ENCODE measurements around the gene STARD3NL.

STARD3NL gene

GRCh38 chr7:38141187-38141586, 36.9 kb upstream of the STARD3NL start:
- Histone ChIP-seq H3K4me2 (no peak overlapping the region), H3K4me3 (IDR thresholded peaks at IDR 0.05; ENCODE audit: insufficient read depth, low read depth, low read length) (no peak overlapping the region), H3K27ac (no peak overlapping the region), H3K36me3 (ENCODE audit: insufficient read depth) (no peaks in the 10 kb centered on the region), H3K9ac (no peak overlapping the region), H4K20me1 (ENCODE audit: insufficient read depth) (no peaks in the 10 kb centered on the region), H3K4me1 (ENCODE audit: low read depth, poor library complexity, severe bottlenecking) (no peaks in the 10 kb centered on the region), H3K79me2 (ENCODE audit: insufficient read depth, low read depth) (no peaks in the 10 kb centered on the region), H2AFZ (ENCODE audit: low read depth) (no peak overlapping the region), H3K27me3 (ENCODE audit: insufficient read depth, low read depth) (0 out of 2 replicates have a peak, but pooled peaks cover 6% of the 10 kb centered on the region)
- TF ChIP-seq, protein P1, sequence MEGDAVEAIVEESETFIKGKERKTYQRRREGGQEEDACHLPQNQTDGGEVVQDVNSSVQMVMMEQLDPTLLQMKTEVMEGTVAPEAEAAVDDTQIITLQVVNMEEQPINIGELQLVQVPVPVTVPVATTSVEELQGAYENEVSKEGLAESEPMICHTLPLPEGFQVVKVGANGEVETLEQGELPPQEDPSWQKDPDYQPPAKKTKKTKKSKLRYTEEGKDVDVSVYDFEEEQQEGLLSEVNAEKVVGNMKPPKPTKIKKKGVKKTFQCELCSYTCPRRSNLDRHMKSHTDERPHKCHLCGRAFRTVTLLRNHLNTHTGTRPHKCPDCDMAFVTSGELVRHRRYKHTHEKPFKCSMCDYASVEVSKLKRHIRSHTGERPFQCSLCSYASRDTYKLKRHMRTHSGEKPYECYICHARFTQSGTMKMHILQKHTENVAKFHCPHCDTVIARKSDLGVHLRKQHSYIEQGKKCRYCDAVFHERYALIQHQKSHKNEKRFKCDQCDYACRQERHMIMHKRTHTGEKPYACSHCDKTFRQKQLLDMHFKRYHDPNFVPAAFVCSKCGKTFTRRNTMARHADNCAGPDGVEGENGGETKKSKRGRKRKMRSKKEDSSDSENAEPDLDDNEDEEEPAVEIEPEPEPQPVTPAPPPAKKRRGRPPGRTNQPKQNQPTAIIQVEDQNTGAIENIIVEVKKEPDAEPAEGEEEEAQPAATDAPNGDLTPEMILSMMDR (conservative IDR thresholded peaks at IDR 0.05; ENCODE audit: low read depth, low read length): no peak

DNA sequence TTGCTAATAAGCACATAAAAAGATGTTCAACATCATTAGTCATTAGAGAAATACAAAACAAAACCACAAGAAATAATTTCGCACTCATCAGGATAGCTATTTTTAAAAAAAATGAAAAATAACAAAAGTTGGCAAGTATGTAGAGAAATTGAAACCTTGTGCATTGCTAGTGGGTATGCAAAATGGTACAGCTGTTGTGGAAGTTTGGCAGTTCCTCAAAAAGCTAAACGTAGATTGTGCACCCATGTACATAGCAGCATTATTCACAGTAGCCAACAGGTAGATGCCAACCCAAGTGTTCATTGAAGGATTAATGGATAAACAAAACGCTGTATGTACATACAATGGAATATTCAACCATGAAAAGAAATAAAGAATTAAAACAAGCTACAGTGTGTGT, 35.3 kb upstream of the STARD3NL start:
- 0 out of 2 replicates have a peak, but pooled peaks cover 1% of the 10 kb centered on the region for H3K27me3 ChIP-seq (ENCODE audit: insufficient read depth, low read depth)
- H2AFZ ChIP-seq (ENCODE audit: low read depth): no peak overlapping the region
- no peak overlapping the region for H3K4me3 ChIP-seq (IDR thresholded peaks at IDR 0.05; ENCODE audit: insufficient read depth, low read depth, low read length)
- H3K9ac ChIP-seq: no peak overlapping the region
- no peaks in the 10 kb centered on the region for H4K20me1 ChIP-seq (ENCODE audit: insufficient read depth)
- H3K79me2 ChIP-seq (ENCODE audit: insufficient read depth, low read depth): no peaks in the 10 kb centered on the region
- no peaks in the 10 kb centered on the region for H3K4me1 ChIP-seq (ENCODE audit: low read depth, poor library complexity, severe bottlenecking)
- H3K27ac ChIP-seq: no peak overlapping the region
- H3K4me2 ChIP-seq: no peak overlapping the region
- TF ChIP-seq, protein P1 (conservative IDR thresholded peaks at IDR 0.05; ENCODE audit: low read depth, low read length): no peak
- H3K36me3 ChIP-seq (ENCODE audit: insufficient read depth): no peaks in the 10 kb centered on the region

DNA sequence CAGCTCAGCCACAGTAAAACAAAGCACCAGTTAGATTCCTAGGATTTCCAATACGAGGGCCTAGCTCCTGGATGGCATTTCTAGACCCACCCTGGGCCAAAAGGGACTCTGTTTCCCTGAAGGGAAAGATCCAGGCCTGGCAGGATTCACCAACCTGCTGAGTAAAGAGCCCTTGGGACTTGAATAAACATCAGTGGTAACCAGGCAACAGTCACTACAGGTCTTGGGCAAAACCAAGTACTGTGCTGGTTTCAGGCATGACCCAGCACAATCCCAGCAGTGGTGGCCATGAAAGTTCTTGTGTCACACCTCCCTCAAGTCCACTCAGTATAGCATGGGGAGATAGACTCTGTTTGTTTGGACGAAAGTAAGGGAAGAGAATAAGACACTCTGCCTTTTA, 31.0 kb upstream of the STARD3NL start:
- H4K20me1 ChIP-seq (ENCODE audit: insufficient read depth): no peaks in the 10 kb centered on the region
- H3K9ac ChIP-seq: no peak overlapping the region
- H2AFZ ChIP-seq (ENCODE audit: low read depth): no peak overlapping the region
- no peaks in the 10 kb centered on the region for H3K79me2 ChIP-seq (ENCODE audit: insufficient read depth, low read depth)
- no peak overlapping the region for H3K4me2 ChIP-seq
- H3K36me3 ChIP-seq (ENCODE audit: insufficient read depth): no peaks in the 10 kb centered on the region
- H3K4me1 ChIP-seq (ENCODE audit: low read depth, poor library complexity, severe bottlenecking): peaks cover under 1% of the 10 kb centered on the region
- H3K27ac ChIP-seq: no peak overlapping the region
- H3K27me3 ChIP-seq (ENCODE audit: insufficient read depth, low read depth): no peaks in the 10 kb centered on the region
- no peak overlapping the region for H3K4me3 ChIP-seq (IDR thresholded peaks at IDR 0.05; ENCODE audit: insufficient read depth, low read depth, low read length)
- TF ChIP-seq, protein P1 (conservative IDR thresholded peaks at IDR 0.05; ENCODE audit: low read depth, low read length): no peak

GRCh38 chr7:38151556-38151955, 26.5 kb upstream of the STARD3NL start:
- Histone ChIP-seq H3K4me3 (IDR thresholded peaks at IDR 0.05; ENCODE audit: insufficient read depth, low read depth, low read length) (no peak overlapping the region), H3K27ac (no peak overlapping the region), H3K9ac (no peak overlapping the region), H3K79me2 (ENCODE audit: insufficient read depth, low read depth) (no peaks in the 10 kb centered on the region), H3K27me3 (ENCODE audit: insufficient read depth, low read depth) (no peaks in the 10 kb centered on the region), H3K4me1 (ENCODE audit: low read depth, poor library complexity, severe bottlenecking) (peaks cover 5% of the 10 kb centered on the region), H2AFZ (ENCODE audit: low read depth) (no peak overlapping the region), H4K20me1 (ENCODE audit: insufficient read depth) (no peaks in the 10 kb centered on the region), H3K36me3 (ENCODE audit: insufficient read depth) (no peaks in the 10 kb centered on the region), H3K4me2 (no peak overlapping the region)
- TF ChIP-seq, protein P1 (conservative IDR thresholded peaks at IDR 0.05; ENCODE audit: low read depth, low read length): no peak

Measured in KMS-11 (cell line).